Testis (tissue), 2 donors: Measurements from ENCODE around the gene APOD.
"Not testable (repeated sequence)": the region's sequence is repeated elsewhere in the genome, so short reads cannot be mapped to it uniquely, and the experiment has no call there.

Experiments
- POLR2A ChIP-seq: fragments of 450-650 bp; IDR thresholded peaks from one replicate; pipeline ENCODE4 v1.6.1; 2017; ENCODE audit warnings: antibody characterized with exemption, mild to moderate bottlenecking, moderate library complexity
- TF ChIP-seq, protein P1 (sequence below), 3 experiments: fragments of 450-650 bp in 2 of 3; fragments of 200-600 bp in 1 of 3; sonication (generic) in 1 of 3; IDR thresholded peaks; one replicate each; pipeline ENCODE4 v1.5.1; 2016 to 2019; ENCODE audit warnings: antibody characterized with exemption in 3 of 3, mild to moderate bottlenecking in 2 of 3, moderate library complexity in 1 of 3

DNA sequence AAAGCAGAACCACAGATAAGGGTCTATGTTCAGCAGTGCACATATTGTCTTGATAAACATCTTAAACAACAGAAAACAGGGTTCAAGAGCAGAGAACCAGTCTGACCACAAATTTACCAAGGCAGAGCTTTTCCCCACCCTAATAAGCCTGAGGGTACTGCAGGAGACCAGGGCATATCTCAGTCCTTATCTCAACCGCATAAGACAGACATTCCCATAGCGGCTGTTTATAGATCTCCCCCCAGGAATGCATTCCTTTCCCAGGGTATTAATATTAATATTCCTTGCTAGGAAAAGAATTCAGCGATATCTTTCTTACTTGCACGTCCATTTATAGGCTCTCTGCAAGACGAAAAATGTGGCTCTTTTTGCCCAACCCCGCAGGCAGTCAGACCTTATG is 6.1 kb upstream of the APOD start:
- TF ChIP-seq, protein P1, sequence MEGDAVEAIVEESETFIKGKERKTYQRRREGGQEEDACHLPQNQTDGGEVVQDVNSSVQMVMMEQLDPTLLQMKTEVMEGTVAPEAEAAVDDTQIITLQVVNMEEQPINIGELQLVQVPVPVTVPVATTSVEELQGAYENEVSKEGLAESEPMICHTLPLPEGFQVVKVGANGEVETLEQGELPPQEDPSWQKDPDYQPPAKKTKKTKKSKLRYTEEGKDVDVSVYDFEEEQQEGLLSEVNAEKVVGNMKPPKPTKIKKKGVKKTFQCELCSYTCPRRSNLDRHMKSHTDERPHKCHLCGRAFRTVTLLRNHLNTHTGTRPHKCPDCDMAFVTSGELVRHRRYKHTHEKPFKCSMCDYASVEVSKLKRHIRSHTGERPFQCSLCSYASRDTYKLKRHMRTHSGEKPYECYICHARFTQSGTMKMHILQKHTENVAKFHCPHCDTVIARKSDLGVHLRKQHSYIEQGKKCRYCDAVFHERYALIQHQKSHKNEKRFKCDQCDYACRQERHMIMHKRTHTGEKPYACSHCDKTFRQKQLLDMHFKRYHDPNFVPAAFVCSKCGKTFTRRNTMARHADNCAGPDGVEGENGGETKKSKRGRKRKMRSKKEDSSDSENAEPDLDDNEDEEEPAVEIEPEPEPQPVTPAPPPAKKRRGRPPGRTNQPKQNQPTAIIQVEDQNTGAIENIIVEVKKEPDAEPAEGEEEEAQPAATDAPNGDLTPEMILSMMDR (IDR thresholded peaks at IDR 0.05) = not testable (repeated sequence)
- not testable (repeated sequence) for TF ChIP-seq POLR2A
